Prostate gland (tissue), 2 donors: ENCODE data around the gene TNS3. TPM values are rescaled to one million over a fixed set of nuclear protein-coding genes. Genes with fewer than 3 reads are reported as not detected.

Source experiments
- DNase-seq: peaks from one replicate; pipeline ENCODE4 v3.0.0-alpha.2; 2019; ENCODE audit warnings: low spot score
- H3K27ac ChIP-seq, 2 donors: fragments of 200-600 bp; sonication (generic); 2 replicates each; pipeline ENCODE4 v1.5.1; 2017 to 2019
- H3K27me3 ChIP-seq: fragments of 200-600 bp; sonication (generic); replicated peaks from 2 replicates; pipeline ENCODE4 v1.5.1; 2019; ENCODE audit not compliant: insufficient read depth
- H3K36me3 ChIP-seq, 2 donors: fragments of 200-600 bp; sonication (generic); 1 replicate in 1 of 2; 2 replicates in 1 of 2; pipeline versions ENCODE4 v1.5.1 to v1.8.1; 2017 to 2019
- H3K4me1 ChIP-seq: fragments of 200-600 bp; sonication (generic); replicated peaks from 2 replicates; pipeline ENCODE4 v1.5.1; 2019
- H3K4me3 ChIP-seq, 2 donors: fragments of 200-600 bp; sonication (generic); 2 replicates each; pipeline ENCODE4 v1.5.1; 2017 to 2019
- H3K9me3 ChIP-seq: fragments of 200-600 bp; sonication (generic); 2 replicates; pipeline ENCODE4 v1.5.1; 2017
- CTCF ChIP-seq, 4 experiments: fragments of 200-600 bp in 2 of 4; fragments of 450-650 bp in 2 of 4; sonication (generic) in 2 of 4; IDR thresholded peaks; 1 replicate in 3 of 4; 2 replicates in 1 of 4; pipeline ENCODE4 v1.5.1; 2016 to 2019; ENCODE audit warnings: antibody characterized with exemption in 4 of 4, mild to moderate bottlenecking in 2 of 4, moderate library complexity in 2 of 4
- POLR2A ChIP-seq: fragments of 450-650 bp; IDR thresholded peaks from one replicate; pipeline ENCODE4 v1.6.1; 2016; ENCODE audit warnings: antibody characterized with exemption, mild to moderate bottlenecking
- POLR2AphosphoS5 ChIP-seq: sonication (generic); formaldehyde crosslinking; IDR thresholded peaks from one replicate; pipeline ENCODE4 v1.6.1; 2017; ENCODE audit warnings: antibody characterized with exemption
- WGBS: methylation state at CpG from one replicate; pipeline ENCODE4 v1.1.5; 2018; 5-methylcytosine and 5-hydroxymethylcytosine counted together
- intact Hi-C: fragments of 100-400 bp; cut with DNase I; formaldehyde crosslinking; loops from one replicate; pipeline ENCODE4 v1.14.2; 2022
- total RNA-seq, 2 donors: library from RNA; depleted of rRNA; stranded (reverse); fragments of >200 nt; gene quantifications; one replicate each; pipeline ENCODE4 v1.1.0, GENCODE V29; 2016

The TNS3 gene
- total RNA-seq, 2 donors from 2014 or later, result 19.5 to 95.8 TPM

- Histone ChIP-seq H3K4me3 (no peak overlapping the region), H3K27ac (no peak overlapping the region), H3K9me3 (no peaks in the 10 kb centered on the region), H3K4me1 (no peaks in the 10 kb centered on the region), H3K36me3 (no peaks in the 10 kb centered on the region), H3K27me3 (no peaks in the 10 kb centered on the region)
- WGBS, result 95% methylated on average over 4 of the region's 4 CpGs
- intact Hi-C loops, result no loop called here
- TF ChIP-seq POLR2AphosphoS5, result no peak
- no peak for TF ChIP-seq CTCF (IDR thresholded peaks at IDR 0.05)
- TF ChIP-seq POLR2A, result no peak
- no peak for DNase-seq
Measured at GRCh38 chr7:47273088-47273487, 308.8 kb downstream of the TNS3 start.

DNA sequence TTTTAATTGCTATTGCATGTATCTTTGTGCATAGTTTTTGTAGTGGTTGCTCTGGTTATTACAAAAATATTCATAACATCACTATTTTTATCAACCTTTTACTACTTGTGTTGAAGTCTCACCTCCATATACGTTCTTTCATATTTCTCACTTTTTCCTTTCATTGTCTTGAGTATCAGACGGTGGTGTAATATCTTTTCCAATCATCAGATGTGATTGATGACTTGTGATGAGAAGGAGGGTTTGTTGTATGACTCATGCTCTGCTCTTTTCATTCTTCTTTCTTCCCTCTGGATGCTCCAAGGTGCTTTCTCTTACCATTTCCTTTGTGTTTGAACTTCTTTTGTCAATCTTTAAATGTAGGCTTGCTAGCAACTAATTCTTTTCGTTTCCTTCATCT is 310.2 kb downstream of the TNS3 start:
- no peaks in the 10 kb centered on the region for H3K36me3 ChIP-seq
- no peak for DNase-seq
- intact Hi-C loops, result no loop called here
- H3K9me3 ChIP-seq, result no peaks in the 10 kb centered on the region
- no peaks in the 10 kb centered on the region for H3K27me3 ChIP-seq
- 85% methylated on average over 3 of the region's 3 CpGs for WGBS
- H3K27ac ChIP-seq, result no peak overlapping the region
- no peaks in the 10 kb centered on the region for H3K4me1 ChIP-seq
- H3K4me3 ChIP-seq, result no peak overlapping the region
- TF ChIP-seq CTCF (IDR thresholded peaks at IDR 0.05), result no peak
- TF ChIP-seq POLR2A, result no peak
- TF ChIP-seq POLR2AphosphoS5, result no peak

GRCh38 chr7:47268851-47269836 is 312.8 kb downstream of the TNS3 start:
- DNase-seq, result no peak
- H3K4me3 ChIP-seq, result no peak overlapping the region
- H3K4me1 ChIP-seq, result no peaks in the 10 kb centered on the region
- WGBS, result 85% methylated on average over 7 of the region's 7 CpGs
- H3K9me3 ChIP-seq, result no peaks in the 10 kb centered on the region
- intact Hi-C loops, result loop anchor here (2.0 to 5.0 kb wide), 3 partner anchors 123 to 550 kb away; no protein-coding TSS in a partner anchor
- H3K27ac ChIP-seq, result no peak overlapping the region
- TF ChIP-seq CTCF (IDR thresholded peaks at IDR 0.05), result no peak
- no peak for TF ChIP-seq POLR2AphosphoS5
- no peaks in the 10 kb centered on the region for H3K27me3 ChIP-seq
- no peaks in the 10 kb centered on the region for H3K36me3 ChIP-seq

DNA sequence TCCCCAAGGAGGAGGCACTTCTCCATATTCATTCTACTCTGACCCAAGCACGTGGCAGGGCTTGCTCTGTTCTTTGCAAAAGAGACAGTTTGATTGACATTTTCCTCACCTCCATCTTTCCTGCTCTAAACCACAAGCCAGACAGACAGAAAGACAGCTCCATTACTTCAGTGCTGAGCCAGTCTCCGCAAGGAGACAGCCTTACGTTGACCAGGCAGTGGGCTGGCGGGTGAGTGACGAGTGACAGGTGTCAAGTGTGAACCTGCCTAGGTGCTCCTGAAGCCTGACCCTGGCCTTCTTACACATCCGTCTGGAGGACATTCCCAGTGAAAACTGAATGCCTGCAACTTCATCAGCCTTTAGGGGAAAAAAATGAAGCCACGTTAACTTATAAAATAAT is 314.6 kb downstream of the TNS3 start:
- H3K27ac ChIP-seq, result no peak overlapping the region
- no peaks in the 10 kb centered on the region for H3K4me1 ChIP-seq
- no peaks in the 10 kb centered on the region for H3K36me3 ChIP-seq
- intact Hi-C loops, result loop anchor here (5.0 kb wide), 2 partner anchors 125 to 170 kb away; no protein-coding TSS in a partner anchor
- 95% methylated on average over 7 of the region's 7 CpGs for WGBS
- H3K27me3 ChIP-seq, result no peaks in the 10 kb centered on the region
- DNase-seq, result no peak
- H3K9me3 ChIP-seq, result no peaks in the 10 kb centered on the region
- no peak overlapping the region for H3K4me3 ChIP-seq
- TF ChIP-seq POLR2A (no peak), POLR2AphosphoS5 (no peak), CTCF (IDR thresholded peaks at IDR 0.05) (no peak)
